Neural cell (in vitro differentiated cells): ENCODE results near the gene MAST4.

Experiments
- CTCF ChIP-seq: fragments of 450-650 bp; IDR thresholded peaks from 2 replicates; pipeline ENCODE4 v1.5.1; 2014; ENCODE audit warnings: antibody characterized with exemption, mild to moderate bottlenecking, moderate library complexity; ENCODE audit not compliant: poor library complexity, severe bottlenecking
- RAD21 ChIP-seq: fragments of 450-650 bp; conservative IDR thresholded peaks from 2 replicates; pipeline ENCODE4 v1.6.1; 2014; ENCODE audit warnings: antibody characterized with exemption, mild to moderate bottlenecking, moderate library complexity
- TF ChIP-seq, protein P1 (sequence below): IDR thresholded peaks from 2 replicates; pipeline ENCODE4 v1.6.1; 2012; ENCODE audit warnings: borderline replicate concordance

GRCh38 chr5:66653325-66653724, 57.1 kb downstream of the MAST4 start:
- TF ChIP-seq RAD21 (no peak), CTCF (no peak)
- TF ChIP-seq, protein P1, sequence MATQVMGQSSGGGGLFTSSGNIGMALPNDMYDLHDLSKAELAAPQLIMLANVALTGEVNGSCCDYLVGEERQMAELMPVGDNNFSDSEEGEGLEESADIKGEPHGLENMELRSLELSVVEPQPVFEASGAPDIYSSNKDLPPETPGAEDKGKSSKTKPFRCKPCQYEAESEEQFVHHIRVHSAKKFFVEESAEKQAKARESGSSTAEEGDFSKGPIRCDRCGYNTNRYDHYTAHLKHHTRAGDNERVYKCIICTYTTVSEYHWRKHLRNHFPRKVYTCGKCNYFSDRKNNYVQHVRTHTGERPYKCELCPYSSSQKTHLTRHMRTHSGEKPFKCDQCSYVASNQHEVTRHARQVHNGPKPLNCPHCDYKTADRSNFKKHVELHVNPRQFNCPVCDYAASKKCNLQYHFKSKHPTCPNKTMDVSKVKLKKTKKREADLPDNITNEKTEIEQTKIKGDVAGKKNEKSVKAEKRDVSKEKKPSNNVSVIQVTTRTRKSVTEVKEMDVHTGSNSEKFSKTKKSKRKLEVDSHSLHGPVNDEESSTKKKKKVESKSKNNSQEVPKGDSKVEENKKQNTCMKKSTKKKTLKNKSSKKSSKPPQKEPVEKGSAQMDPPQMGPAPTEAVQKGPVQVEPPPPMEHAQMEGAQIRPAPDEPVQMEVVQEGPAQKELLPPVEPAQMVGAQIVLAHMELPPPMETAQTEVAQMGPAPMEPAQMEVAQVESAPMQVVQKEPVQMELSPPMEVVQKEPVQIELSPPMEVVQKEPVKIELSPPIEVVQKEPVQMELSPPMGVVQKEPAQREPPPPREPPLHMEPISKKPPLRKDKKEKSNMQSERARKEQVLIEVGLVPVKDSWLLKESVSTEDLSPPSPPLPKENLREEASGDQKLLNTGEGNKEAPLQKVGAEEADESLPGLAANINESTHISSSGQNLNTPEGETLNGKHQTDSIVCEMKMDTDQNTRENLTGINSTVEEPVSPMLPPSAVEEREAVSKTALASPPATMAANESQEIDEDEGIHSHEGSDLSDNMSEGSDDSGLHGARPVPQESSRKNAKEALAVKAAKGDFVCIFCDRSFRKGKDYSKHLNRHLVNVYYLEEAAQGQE, result no peak
